HUES6 (cell line): Measurements from ENCODE around the gene ATP8B3.
A peak's percentile ranks its signal among the peaks of the same experiment; 100 is the strongest.
"Not testable (repeated sequence)": the region's sequence is repeated elsewhere in the genome, so short reads cannot be mapped to it uniquely, and the experiment has no call there.

Experiments
- H3K27ac ChIP-seq: 2 replicates; pipeline ENCODE4 v1.7.0; 2013; ENCODE audit warnings: low read depth, mild to moderate bottlenecking, low read length, inconsistent platforms
- H3K27me3 ChIP-seq: 2 replicates; pipeline ENCODE4 v1.6.1; 2013; ENCODE audit warnings: low read length; ENCODE audit not compliant: control insufficient read depth, insufficient read depth
- H3K36me3 ChIP-seq: 2 replicates; pipeline ENCODE4 v1.6.1; 2013; ENCODE audit warnings: low read length; ENCODE audit not compliant: control insufficient read depth, insufficient read depth
- H3K4me1 ChIP-seq: 2 replicates; pipeline ENCODE4 v1.6.1; 2013; ENCODE audit warnings: low read length; ENCODE audit not compliant: control insufficient read depth, insufficient read depth
- H3K4me3 ChIP-seq: 2 replicates; pipeline ENCODE4 v1.5.1; 2013; ENCODE audit warnings: low read depth, low read length
- H3K9ac ChIP-seq: one replicate; pipeline ENCODE4 v1.6.1; 2013; ENCODE audit warnings: mild to moderate bottlenecking, low read length
- H3K9me3 ChIP-seq: 2 replicates; pipeline ENCODE4 v1.6.1; 2013; ENCODE audit warnings: low read depth, low read length; ENCODE audit not compliant: control insufficient read depth, insufficient read depth

Gene ATP8B3

DNA sequence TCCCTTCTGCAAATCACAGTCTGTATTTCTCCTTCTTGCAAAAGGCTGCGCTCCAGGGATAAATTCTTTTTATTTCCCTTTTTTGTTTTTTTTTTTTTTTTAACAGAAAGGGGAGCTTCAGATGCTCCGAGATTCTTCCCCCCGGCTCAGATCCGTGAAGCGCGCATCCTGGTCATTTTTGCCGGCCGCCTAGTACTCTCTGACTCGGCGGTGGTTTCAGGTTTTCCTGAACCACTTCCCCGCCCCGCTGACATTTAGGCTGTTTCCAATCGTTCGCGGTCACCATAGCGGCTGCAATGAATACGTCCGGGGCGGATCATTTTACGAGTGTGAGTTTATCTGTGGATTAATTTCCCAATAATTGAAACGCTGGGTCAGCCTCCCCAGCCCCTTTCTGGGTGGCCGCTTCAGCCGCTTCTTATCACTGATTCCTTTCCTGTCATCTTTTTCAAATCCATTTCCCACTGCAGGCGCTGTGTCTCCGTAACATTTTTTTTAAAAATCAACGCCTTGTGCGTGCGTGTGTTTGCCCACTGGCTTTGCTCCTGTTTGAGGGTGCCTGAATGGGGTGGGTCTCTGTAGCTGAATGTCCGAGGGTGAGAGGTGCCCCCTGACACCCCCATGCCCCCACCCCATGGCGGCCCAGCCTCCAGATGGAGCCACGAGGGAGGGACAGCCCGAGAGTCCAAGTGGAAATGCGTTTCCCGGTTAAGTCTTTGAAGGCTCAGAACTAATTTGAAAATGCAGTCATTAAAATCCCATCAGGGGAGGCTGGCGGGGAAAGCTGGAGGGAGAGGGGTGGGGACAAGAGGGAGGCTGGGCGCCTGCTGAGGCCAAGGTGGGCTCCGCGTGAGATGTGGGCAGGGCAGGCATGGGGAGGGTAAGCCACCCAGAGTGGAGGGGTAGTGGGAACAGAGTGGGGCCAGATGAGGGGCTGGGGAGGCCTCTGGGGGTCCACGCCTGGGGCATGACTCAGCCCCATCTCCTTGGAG lies 48.1 kb downstream of the ATP8B3 start:
- Histone ChIP-seq H3K4me3 (no peak overlapping the region), H3K9me3 (no peaks in the 10 kb centered on the region), H3K27ac (no peak overlapping the region), H3K27me3 (peaks cover 100% of the 10 kb centered on the region), H3K36me3 (no peaks in the 10 kb centered on the region), H3K9ac (no peak overlapping the region), H3K4me1 (peaks cover 19% of the 10 kb centered on the region)

DNA sequence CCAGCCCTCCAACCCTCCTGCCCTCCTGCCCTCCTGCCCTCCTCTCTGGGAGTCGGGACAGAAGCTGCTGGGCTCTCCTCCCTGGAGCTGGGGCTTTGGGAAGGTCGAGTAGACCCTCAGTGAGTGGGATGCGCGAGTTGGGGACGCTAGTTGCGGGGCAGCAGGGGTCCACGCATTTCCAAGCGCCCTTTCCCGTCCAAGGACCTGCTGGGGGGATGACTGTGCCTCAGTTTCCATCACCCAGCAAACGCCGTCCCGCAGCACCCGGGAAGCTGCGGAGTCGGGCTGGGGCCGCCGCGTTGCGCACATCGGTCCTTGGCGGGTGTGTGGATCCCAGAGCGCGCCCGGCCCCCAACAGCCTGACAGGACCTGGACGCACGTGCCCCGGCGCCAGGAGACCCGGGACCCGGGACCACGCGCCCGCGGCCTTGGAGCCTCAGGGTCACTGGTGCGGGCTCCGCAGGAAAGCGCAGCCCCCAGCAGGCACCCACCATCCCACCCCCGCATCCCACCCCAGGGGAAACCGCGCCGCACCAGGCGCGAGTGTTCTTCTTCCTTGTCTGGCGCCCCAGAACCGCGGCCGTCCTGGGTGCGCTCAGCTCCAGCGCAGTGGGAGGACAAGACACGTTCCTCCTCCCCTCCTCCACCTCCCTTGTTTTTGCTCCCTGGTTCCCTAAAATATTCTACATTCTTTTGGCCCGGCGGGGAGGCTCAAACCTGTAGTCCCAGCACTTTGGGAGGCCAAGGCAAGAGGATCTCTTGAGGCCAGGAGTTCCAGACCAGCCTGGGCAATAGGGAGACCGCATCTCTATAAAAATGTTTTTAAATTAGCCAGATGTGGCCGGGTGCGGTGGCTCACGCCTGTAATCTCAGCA lies 49.6 kb downstream of the ATP8B3 start:
- H3K27me3 ChIP-seq: peaks cover 100% of the 10 kb centered on the region
- no peak overlapping the region for H3K4me3 ChIP-seq
- H3K27ac ChIP-seq: no peak overlapping the region
- H3K36me3 ChIP-seq: no peaks in the 10 kb centered on the region
- no peaks in the 10 kb centered on the region for H3K9me3 ChIP-seq
- no peak overlapping the region for H3K9ac ChIP-seq
- peaks cover 19% of the 10 kb centered on the region for H3K4me1 ChIP-seq

DNA sequence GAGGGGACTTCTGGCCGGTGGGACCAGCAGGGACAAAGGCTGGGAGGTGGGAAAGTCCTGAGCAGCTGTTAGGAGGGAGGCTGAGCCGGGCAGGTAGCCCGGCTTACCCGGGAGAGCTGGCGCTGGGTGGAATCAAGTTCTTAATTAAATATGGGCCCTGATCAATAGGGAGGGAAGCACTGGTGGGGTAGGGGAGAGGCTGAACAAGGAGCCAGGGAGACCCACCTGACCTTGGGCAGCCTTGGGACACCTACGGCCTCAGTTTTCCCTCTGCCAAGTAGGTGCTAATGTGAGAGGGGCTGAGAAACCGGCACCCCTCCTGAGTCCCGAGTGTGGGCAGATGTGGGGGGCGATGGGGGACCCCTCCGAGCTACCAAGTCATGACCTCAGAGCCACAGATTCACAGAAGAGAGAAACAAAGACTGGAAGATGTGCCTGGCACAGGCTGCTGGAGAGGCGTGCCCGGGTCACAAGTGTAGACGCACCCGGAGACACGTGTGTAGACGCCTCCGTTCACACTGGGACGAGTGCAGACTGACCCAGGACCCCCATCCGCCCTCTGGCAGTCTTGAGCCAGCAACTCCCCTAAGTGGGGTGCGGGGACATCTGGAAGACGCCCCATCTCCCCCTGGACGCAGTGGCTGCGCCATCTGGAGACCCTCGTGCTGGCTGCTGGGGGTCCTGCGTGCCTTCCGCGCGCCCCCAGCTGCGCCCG lies 50.4 kb downstream of the ATP8B3 start:
- Histone ChIP-seq H3K4me1 (peaks cover 12% of the 10 kb centered on the region), H3K4me3 (no peak overlapping the region), H3K36me3 (no peaks in the 10 kb centered on the region), H3K9ac (no peak overlapping the region), H3K9me3 (no peaks in the 10 kb centered on the region), H3K27me3 (peaks cover 100% of the 10 kb centered on the region), H3K27ac (no peak overlapping the region)

DNA sequence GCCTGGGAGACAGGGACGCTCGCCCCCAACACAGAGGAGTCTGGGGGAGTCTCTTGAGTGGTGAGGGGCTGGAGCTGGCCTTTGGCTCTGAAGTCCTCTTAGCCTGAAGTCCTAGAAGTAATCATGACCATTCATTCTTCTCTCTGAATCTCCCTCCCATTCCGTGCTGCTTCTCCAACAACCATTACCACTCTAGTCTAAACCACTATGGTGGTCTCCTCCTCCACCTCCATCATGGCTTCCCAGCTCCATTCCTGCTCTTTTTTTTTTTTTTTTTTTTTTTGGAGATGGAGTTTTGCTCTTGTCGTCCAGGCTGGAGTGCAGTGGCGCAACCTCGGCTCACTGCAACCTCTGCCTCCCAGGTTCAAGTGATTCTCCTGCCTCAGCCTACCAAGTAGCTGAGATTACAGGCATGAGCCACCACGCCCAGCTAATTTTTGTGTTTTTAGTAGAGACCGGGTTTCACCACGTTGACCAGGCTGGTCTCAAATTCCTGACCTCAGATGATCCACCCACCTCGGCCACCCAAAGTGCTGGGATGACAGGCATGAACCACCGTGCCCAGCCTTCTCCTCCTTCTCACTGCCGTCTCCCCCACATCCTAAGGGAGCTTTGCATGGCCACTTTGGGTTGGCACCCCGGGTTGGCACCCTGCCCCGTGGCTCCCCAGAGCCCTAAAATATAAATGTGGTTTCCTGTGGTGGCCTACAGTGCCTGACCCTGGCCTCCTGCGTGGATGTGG lies 51.1 kb downstream of the ATP8B3 start:
- not testable (repeated sequence) for H3K27ac ChIP-seq, H3K9me3 ChIP-seq, H3K4me3 ChIP-seq, H3K36me3 ChIP-seq, H3K4me1 ChIP-seq, H3K9ac ChIP-seq
- H3K27me3 ChIP-seq: peaks cover 100% of the 10 kb centered on the region

DNA sequence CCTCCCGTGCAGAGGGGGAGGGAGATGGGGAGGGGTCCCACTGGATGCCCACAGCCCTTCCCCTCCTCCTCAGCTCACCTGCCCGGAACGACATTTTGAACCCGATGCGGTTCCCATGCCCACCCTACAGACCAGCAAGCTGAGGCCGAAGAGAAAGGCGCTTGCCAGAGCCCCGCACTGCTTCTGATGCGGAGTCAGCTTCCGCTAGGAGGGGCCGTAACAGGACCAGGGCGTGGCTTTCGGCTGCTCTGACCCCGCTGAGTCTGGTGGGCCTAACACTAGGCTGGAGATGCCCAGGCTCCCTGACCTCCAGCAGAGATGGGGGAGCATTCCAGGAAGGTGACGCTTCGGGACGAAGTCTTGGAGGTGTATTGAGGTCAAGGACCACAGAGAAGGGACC lies 52.1 kb downstream of the ATP8B3 start:
- Histone ChIP-seq H3K9me3 (no peaks in the 10 kb centered on the region), H3K4me3 (no peak overlapping the region), H3K36me3 (no peaks in the 10 kb centered on the region), H3K4me1 (peaks cover 12% of the 10 kb centered on the region), H3K27ac (no peak overlapping the region), H3K27me3 (peaks cover 100% of the 10 kb centered on the region), H3K9ac (no peak overlapping the region)

DNA sequence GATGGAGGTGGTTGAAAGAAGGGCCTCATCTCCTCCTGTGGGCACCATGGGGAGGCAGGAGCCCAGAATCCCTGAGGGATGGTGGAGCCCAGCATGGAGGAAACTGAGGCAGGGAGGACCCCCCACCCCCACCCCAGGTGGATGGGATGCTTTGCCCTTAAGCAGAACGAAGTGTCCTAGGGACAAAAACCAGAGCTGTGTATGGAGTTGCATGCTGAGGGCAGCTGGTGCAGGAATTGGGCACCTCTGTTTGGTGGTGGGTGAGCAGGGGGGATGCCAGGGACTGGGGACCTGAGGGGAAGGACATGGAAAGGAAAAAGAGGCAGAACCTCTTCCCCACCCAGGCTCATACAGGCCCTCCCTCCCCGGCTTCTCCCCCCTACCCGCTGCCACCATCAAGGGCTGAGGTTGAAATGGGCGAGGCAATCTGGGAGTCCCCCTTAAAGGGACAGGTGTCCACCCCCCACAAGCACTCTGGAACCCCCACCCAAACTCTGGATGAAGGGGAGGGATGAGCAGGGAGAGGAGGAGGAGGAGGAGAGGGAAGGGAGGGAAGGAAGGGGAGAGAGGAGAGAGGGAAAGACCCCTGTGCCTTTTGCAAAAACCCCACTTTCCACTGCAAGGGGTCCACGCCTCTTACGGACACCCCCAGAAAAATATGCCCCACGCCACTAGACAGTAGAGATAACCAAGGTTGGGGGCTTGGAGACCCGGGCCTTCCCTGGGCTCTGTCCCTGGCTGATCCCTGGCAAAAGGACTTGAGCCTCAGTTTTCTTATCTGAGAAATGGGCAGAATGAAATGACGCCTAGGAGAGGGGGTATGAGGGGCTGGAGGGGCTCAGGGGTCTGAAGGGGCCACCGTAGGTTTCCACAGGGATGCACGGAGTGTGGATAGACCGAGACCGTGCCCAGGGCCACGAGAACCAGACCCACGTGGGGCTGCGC lies 52.8 kb downstream of the ATP8B3 start:
- Histone ChIP-seq H3K9ac (no peak overlapping the region), H3K4me3 (no peak overlapping the region), H3K27ac (no peak overlapping the region), H3K27me3 (peaks cover 99% of the 10 kb centered on the region), H3K9me3 (no peaks in the 10 kb centered on the region), H3K4me1 (peaks cover 15% of the 10 kb centered on the region), H3K36me3 (no peaks in the 10 kb centered on the region)

DNA sequence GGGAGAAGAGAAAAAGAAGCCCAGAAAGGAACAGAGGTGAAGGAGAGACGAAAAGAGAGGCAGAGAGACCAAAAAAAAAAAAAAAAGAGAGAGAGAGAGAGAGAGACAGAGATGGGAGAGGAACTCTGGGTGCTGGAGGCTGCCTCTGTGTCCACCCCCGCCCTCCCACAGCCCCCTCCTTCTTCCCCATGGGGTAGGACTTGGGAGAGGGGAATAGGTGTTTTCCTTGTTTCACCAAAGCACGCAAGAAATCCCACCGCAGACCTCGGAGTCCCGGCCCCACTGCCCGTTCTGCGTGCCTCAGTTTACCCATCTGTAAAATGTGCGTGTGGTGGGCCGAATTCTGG lies 53.9 kb downstream of the ATP8B3 start:
- Histone ChIP-seq H3K9me3 (no peaks in the 10 kb centered on the region), H3K27ac (no peak overlapping the region), H3K4me1 (peaks cover 15% of the 10 kb centered on the region), H3K9ac (no peak overlapping the region), H3K4me3 (no peak overlapping the region), H3K36me3 (no peaks in the 10 kb centered on the region), H3K27me3 (peaks cover 99% of the 10 kb centered on the region)

DNA sequence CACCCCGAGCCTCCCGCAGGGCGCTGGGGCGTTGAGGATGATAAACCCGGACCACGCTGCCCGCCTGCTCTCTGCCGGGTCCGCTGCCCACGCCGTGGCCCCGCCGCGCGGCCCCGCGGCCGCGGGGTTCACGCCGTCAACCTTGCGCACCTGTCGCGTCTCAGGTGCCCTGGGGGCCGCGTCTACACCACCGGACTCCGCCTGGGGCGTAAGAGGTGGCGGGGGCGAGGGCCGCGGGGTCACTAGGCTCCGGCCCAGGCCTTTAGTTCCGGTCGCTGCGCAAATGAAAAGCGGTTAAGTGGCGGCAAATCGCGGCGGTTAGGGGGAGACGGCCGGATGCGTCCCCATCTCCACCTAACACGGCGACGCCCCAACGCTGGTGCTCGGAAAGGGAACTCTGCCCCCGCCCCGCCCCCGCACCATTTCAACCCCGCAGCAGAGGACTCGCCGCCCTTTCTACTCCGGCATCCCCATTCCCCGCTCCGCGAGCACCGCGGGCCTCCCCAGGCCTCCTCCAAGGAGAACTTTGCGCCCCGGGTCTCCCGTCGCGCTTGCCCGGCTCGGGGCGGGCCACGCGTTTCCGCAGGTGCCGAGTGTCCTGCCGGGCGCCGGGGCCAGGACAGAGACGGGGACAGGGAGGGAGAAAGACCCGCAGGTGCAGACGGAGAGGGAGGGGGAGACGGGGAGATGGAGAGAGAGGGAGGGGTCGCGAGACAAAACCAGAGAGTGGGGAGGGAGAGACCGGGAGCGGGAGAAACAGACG lies 54.4 kb downstream of the ATP8B3 start:
- Histone ChIP-seq H3K9me3 (no peaks in the 10 kb centered on the region), H3K27me3 (peaks cover 99% of the 10 kb centered on the region)

DNA sequence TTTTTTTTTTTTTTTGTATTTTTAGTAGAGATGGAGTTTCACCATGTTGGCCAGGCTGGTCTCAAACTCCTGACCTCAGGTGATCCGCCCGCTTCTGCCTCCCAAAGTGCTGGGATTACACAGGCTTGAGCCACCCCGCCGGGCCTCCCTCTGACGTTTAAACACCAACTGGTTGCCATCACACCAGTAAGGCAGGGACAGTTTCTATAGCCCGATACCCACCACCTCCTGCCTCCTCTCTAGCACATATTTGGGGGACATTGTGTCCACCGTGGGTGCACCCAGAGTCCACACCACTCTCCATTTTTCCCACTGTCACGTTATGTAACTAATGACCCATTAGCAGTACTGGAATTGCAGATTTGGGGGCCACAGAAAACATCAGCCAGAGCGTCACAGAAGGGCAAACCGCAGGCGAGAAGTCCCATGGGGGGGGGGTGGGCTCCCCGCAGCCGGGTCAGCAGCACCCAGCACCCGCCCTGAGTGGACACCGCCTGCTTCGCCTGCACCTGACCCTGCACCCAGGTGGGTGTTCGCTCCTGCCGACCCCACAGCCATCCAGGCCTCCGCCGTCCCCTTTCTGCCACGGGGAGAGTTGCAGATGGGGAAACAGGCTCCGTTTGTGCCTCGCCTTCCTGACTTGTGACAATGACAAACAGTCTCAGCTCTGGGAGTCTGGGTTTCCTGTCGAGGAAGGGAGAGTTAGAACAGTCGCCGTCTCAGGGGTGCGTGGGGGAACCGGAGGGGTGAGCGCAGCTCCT lies 55.2 kb downstream of the ATP8B3 start:
- Histone ChIP-seq H3K27ac (no peak overlapping the region), H3K27me3 (peaks cover 99% of the 10 kb centered on the region), H3K4me3 (peak overlapping the region; percentile 23; the same call in 1 of the 2 replicates), H3K9me3 (no peaks in the 10 kb centered on the region), H3K36me3 (no peaks in the 10 kb centered on the region), H3K4me1 (peaks cover 15% of the 10 kb centered on the region), H3K9ac (no peak overlapping the region)

More for the DNA sequence above, 54.4 kb downstream of the ATP8B3 start:
- Histone ChIP-seq H3K4me3 (peak overlapping the region; percentile 23; the same call in 1 of the 2 replicates), H3K36me3 (no peaks in the 10 kb centered on the region), H3K4me1 (peaks cover 15% of the 10 kb centered on the region), H3K27ac (no peak overlapping the region), H3K9ac (no peak overlapping the region)
